ENCODE data around the gene DNAJC18.
"Not testable (repeated sequence)": the region's sequence is repeated elsewhere in the genome, so short reads cannot be mapped to it uniquely, and the experiment has no call there.

The DNAJC18 gene

DNA sequence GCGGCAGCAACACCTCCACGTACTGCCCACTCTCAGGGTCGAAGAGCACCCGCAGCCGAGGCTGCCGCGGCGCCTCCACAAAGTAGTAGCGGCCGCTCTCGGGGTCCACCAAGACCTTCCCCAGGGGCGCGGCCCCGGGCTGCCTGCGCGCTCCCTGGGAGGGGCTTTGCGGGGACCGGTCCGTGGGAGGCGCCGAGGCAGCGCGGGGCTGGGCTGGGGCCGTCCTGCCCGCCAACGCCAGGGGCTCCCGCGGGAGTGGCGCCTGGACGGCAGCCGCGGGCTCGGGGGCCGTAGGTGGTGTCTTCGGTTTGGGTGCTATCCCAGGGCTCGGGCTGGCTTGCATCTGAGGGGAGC is 47.0 kb downstream of the DNAJC18 start:
- Histone ChIP-seq H3K4me3 (ENCODE audit: low read depth, low read length) (peak overlapping the region; percentile 63), H3K9ac (ENCODE audit: low read depth, low read length) (no peak overlapping the region), H3K36me3 (ENCODE audit: control insufficient read depth, insufficient read depth, low read length) (no peaks in the 10 kb centered on the region), H3K27me3 (ENCODE audit: control insufficient read depth, insufficient read depth, low read length) (peaks cover 27% of the 10 kb centered on the region), H3K4me1 (ENCODE audit: control insufficient read depth, insufficient read depth, low read length) (peaks cover 11% of the 10 kb centered on the region; the same call in 1 of the 2 replicates), H3K9me3 (ENCODE audit: control insufficient read depth, insufficient read depth, low read length) (no peaks in the 10 kb centered on the region), H3K27ac (ENCODE audit: low read depth, low read length) (no peak overlapping the region)

DNA sequence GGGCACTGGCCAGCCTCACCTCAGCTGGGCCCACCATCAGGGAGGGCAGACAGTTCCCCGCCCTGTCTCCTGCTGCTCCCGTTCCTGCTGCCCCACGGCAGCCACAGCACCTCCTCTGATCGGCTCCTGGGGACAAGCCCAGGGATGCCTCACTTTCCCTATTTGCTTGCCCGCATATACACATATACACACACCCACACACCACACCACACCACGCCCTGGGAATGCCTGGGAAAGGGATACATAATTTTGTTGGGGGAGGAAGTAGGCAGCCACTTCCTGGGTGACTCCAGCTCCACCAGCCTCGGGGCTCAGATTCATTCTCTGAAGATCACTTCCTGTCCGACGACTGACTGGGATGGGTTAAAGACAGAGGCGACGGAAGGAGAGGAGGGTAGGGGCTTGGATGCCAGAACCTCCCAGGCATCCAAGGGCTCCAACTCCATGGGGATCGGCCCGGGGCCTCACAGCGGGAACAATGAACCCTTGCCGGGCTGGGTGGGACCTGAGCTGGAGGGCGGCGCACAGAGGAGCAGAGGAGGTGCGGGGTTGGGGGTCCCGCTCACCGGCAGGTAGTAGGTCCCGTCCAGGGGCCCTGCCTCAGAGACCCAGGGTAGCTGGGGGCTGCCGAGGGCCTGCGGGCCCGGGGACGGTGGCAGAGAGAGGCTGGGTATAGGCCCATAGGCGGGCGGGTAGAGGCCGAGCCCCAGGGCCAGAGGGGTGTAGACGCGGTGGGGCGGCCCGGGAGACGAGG is 47.6 kb downstream of the DNAJC18 start:
- no peaks in the 10 kb centered on the region for H3K9me3 ChIP-seq (ENCODE audit: control insufficient read depth, insufficient read depth, low read length)
- H3K9ac ChIP-seq (ENCODE audit: low read depth, low read length) = no peak overlapping the region
- H3K27me3 ChIP-seq (ENCODE audit: control insufficient read depth, insufficient read depth, low read length) = peaks cover 27% of the 10 kb centered on the region
- H3K27ac ChIP-seq (ENCODE audit: low read depth, low read length) = no peak overlapping the region
- H3K36me3 ChIP-seq (ENCODE audit: control insufficient read depth, insufficient read depth, low read length) = no peaks in the 10 kb centered on the region
- H3K4me3 ChIP-seq (ENCODE audit: low read depth, low read length) = peak overlapping the region; percentile 63
- H3K4me1 ChIP-seq (ENCODE audit: control insufficient read depth, insufficient read depth, low read length) = peaks cover 11% of the 10 kb centered on the region; the same call in 1 of the 2 replicates

GRCh38 chr5:139390639-139391569 is 48.4 kb downstream of the DNAJC18 start:
- Histone ChIP-seq H3K4me3 (ENCODE audit: low read depth, low read length) (no peak overlapping the region), H3K27me3 (ENCODE audit: control insufficient read depth, insufficient read depth, low read length) (peaks cover 27% of the 10 kb centered on the region), H3K4me1 (ENCODE audit: control insufficient read depth, insufficient read depth, low read length) (peaks cover 11% of the 10 kb centered on the region; the same call in 1 of the 2 replicates), H3K9me3 (ENCODE audit: control insufficient read depth, insufficient read depth, low read length) (no peaks in the 10 kb centered on the region), H3K36me3 (ENCODE audit: control insufficient read depth, insufficient read depth, low read length) (no peaks in the 10 kb centered on the region), H3K27ac (ENCODE audit: low read depth, low read length) (no peak overlapping the region), H3K9ac (ENCODE audit: low read depth, low read length) (no peak overlapping the region)

DNA sequence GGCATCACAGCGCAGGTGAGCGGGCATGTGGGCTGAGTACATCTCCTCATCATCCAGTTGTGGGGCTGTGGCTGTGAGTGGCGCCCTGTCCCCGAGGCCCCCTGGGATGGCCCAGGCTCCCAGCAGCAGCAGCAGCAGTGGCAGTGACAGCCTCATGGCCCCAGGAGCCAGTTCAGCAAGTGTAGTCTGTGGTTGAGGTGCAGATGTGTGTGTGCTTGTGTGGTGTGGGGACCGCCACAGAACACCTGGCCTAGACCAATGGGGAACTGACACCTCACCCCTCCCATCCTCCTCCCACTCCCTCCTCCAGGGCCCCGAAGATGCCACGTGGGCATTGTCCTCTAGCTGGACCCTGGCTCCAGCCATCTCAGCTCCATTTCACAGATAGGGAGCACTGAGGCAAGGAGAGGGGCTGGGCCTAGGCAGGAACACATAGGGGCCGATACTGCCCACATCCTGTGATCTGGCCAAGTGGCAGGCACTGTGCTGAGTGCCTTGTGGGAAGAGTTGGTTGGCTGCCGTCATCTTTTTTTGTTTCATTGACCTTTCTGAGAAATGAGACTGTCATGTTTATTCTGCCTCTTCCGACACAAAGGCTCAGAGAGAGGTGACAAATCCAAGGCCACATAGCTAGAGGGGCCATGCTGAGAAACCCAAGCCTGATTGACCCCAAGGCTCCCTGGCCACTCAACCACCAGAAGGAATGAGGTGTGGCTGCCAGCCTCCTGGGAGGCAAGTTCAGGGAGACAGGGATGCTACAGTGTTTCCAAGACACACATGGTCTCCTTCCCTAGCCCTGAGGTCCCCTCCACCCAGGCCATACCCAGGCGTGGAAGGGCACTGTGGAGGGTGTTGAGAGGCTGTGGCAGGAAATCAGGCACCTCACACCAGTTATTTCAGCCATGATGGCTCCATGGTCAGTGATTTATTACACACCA is 49.4 kb downstream of the DNAJC18 start, which contains the start of gene MZB1:
MZB1 (minus strand) TSS at position 213 of the 938 bp plus-strand sequence; CDS start at position 156, 57 bp downstream.
- no peaks in the 10 kb centered on the region for H3K36me3 ChIP-seq (ENCODE audit: control insufficient read depth, insufficient read depth, low read length)
- H3K9me3 ChIP-seq (ENCODE audit: control insufficient read depth, insufficient read depth, low read length) = no peaks in the 10 kb centered on the region
- no peak within 1 kb of the TSS for H3K27ac ChIP-seq (ENCODE audit: low read depth, low read length)
- H3K27me3 ChIP-seq (ENCODE audit: control insufficient read depth, insufficient read depth, low read length) = peaks cover 23% of the 10 kb centered on the region
- H3K9ac ChIP-seq (ENCODE audit: low read depth, low read length) = no peak within 1 kb of the TSS
- no peak within 1 kb of the TSS for H3K4me3 ChIP-seq (ENCODE audit: low read depth, low read length)
- peaks cover 6% of the 10 kb centered on the region; the same call in 1 of the 2 replicates for H3K4me1 ChIP-seq (ENCODE audit: control insufficient read depth, insufficient read depth, low read length)

DNA sequence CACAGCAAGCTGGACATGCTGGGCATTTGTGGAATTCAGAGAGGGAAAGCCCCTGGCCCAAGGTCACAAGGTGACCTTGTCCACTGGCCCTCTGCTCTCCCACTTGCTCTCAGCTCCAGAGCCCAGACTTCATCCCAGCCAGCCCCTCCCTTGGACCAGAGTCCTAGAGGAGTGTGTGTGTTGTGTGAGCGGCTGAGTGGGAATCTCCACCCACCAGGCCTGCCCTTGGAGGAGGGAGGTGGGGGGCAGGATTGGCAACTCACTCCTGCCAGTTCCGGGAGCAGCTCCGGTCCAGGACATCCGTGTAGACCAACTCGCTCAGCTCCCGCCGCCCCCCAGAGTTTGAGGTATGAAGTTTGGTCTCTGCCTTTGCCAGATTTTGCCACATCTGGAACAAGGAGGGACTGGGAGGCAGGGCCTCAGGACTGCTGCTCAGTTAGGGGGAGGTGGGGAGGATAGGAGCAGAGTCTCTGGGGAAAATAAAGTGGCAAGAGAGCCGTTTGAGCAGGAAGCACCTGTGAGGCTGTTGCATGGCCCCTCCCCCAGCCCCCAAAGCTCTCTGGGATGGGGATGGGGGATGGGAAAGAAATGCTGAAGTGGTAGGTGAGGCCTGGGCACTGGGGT is 51.0 kb downstream of the DNAJC18 start:
- no peak overlapping the region for H3K27ac ChIP-seq (ENCODE audit: low read depth, low read length)
- peaks cover 6% of the 10 kb centered on the region; the same call in 1 of the 2 replicates for H3K4me1 ChIP-seq (ENCODE audit: control insufficient read depth, insufficient read depth, low read length)
- H3K9me3 ChIP-seq (ENCODE audit: control insufficient read depth, insufficient read depth, low read length) = no peaks in the 10 kb centered on the region
- peaks cover 6% of the 10 kb centered on the region for H3K27me3 ChIP-seq (ENCODE audit: control insufficient read depth, insufficient read depth, low read length)
- H3K36me3 ChIP-seq (ENCODE audit: control insufficient read depth, insufficient read depth, low read length) = no peaks in the 10 kb centered on the region
- H3K9ac ChIP-seq (ENCODE audit: low read depth, low read length) = no peak overlapping the region
- no peak overlapping the region for H3K4me3 ChIP-seq (ENCODE audit: low read depth, low read length)

- Histone ChIP-seq H3K4me3 (ENCODE audit: low read depth, low read length) (no peak overlapping the region), H3K9ac (ENCODE audit: low read depth, low read length) (no peak overlapping the region), H3K27me3 (ENCODE audit: control insufficient read depth, insufficient read depth, low read length) (peaks cover under 1% of the 10 kb centered on the region; the same call in 1 of the 2 replicates), H3K36me3 (ENCODE audit: control insufficient read depth, insufficient read depth, low read length) (no peaks in the 10 kb centered on the region), H3K9me3 (ENCODE audit: control insufficient read depth, insufficient read depth, low read length) (no peaks in the 10 kb centered on the region), H3K27ac (ENCODE audit: low read depth, low read length) (no peak overlapping the region), H3K4me1 (ENCODE audit: control insufficient read depth, insufficient read depth, low read length) (peaks cover 6% of the 10 kb centered on the region; the same call in 1 of the 2 replicates)
These were observed 51.6 kb downstream of the DNAJC18 start for GRCh38 chr5:139387611-139388197.

DNA sequence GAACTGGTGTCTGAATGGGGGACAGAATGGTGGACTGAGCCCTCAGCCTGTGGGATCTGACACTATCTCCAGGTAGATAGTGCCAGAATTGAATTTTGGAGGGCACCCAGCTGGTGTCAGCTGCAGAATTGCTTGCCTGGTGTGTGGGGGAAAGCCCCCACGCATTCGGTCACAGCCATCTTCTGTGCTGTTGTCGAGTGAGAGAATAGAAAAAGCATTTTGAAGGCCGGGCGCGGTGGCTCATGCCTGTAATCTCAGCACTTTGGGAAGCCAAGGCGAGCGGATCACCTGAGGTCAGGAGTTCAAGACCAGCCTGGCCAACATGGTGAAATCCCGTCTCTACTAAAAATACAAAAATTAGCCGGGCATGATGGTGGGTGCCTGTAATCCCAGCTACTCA is 52.4 kb downstream of the DNAJC18 start:
- not testable (repeated sequence) for H3K9me3 ChIP-seq (ENCODE audit: control insufficient read depth, insufficient read depth, low read length); H3K4me3 ChIP-seq (ENCODE audit: low read depth, low read length); H3K4me1 ChIP-seq (ENCODE audit: control insufficient read depth, insufficient read depth, low read length); H3K27ac ChIP-seq (ENCODE audit: low read depth, low read length); H3K36me3 ChIP-seq (ENCODE audit: control insufficient read depth, insufficient read depth, low read length); H3K9ac ChIP-seq (ENCODE audit: low read depth, low read length); H3K27me3 ChIP-seq (ENCODE audit: control insufficient read depth, insufficient read depth, low read length)

DNA sequence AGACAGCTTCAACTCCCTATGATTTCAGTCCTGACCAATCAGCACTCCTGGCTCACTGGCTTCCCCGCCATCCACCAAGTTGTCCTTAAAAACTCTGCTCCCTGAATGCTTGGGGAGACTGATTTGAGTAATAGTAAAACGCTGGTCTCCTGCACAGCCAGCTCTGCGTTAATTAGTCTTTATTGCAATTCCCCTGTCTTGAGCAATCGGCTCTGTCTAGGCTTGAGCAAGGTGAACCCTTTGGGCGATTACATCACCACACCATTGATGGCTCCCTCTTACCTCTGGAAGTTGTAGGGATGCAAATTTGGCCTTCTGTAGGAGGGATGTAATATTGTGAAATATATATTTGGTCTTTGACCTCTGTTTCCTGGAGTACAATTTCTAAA is 53.3 kb downstream of the DNAJC18 start:
- Histone ChIP-seq H3K4me3 (ENCODE audit: low read depth, low read length) (no peak overlapping the region), H3K27me3 (ENCODE audit: control insufficient read depth, insufficient read depth, low read length) (no peaks in the 10 kb centered on the region), H3K36me3 (ENCODE audit: control insufficient read depth, insufficient read depth, low read length) (no peaks in the 10 kb centered on the region), H3K9me3 (ENCODE audit: control insufficient read depth, insufficient read depth, low read length) (no peaks in the 10 kb centered on the region), H3K9ac (ENCODE audit: low read depth, low read length) (no peak overlapping the region), H3K27ac (ENCODE audit: low read depth, low read length) (no peak overlapping the region), H3K4me1 (ENCODE audit: control insufficient read depth, insufficient read depth, low read length) (peaks cover 4% of the 10 kb centered on the region; the same call in 1 of the 2 replicates)

DNA sequence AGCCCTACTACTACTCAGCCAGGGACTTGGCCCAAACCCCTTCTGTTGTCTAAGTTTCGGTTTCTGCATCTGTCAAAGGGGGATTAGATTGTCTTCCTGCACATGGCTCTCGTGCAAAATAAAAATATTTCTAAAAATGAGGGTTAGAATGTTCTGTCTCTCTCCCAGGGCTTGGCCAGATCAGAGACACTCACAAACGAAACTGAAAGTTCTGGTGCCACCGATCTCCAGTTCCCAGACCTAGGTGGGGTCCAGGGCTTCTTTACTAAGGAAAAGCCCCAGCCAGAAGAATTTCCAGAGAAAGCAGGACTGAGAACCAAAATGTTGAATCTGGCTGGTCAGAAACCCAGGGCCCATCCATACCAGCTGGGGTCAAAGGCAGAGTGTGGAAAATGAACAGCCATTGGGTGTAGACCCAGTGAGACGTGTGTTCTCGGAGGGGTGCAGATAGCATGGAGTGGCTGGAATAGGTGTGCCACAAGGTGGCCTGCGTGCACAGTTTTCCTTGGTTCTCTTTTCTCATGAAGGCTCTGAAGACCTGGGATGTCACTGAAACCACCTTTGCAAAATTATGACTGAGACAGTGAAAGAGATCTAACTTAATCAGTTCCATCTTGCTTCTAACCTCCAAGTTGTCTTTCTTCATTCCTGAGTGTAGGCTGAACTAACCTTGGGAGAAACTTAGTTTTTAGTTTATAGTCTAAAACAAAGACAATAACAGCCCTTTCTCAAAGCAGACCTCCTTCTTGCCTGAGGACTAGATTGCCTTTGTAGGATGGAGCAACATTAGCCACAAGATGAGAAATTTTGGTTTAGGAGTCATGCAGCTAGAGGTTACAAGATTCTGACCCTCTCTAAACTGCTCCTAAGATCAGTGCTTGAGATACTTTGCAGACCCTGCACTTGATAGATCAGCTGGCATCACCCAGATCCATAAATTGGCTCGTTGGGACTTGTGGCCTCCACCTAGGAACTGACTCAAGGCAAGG is 54.0 kb downstream of the DNAJC18 start:
- Histone ChIP-seq H3K9ac (ENCODE audit: low read depth, low read length) (no peak overlapping the region), H3K27me3 (ENCODE audit: control insufficient read depth, insufficient read depth, low read length) (no peaks in the 10 kb centered on the region), H3K4me3 (ENCODE audit: low read depth, low read length) (no peak overlapping the region), H3K9me3 (ENCODE audit: control insufficient read depth, insufficient read depth, low read length) (no peaks in the 10 kb centered on the region), H3K27ac (ENCODE audit: low read depth, low read length) (no peak overlapping the region), H3K4me1 (ENCODE audit: control insufficient read depth, insufficient read depth, low read length) (peaks cover 4% of the 10 kb centered on the region; the same call in 1 of the 2 replicates), H3K36me3 (ENCODE audit: control insufficient read depth, insufficient read depth, low read length) (no peaks in the 10 kb centered on the region)

Measured in HUES48 (cell line).